HepG2 (cell line): Measurements from ENCODE around the gene NAIF1. TPM values are rescaled to one million over a fixed set of nuclear protein-coding genes. Genes with fewer than 3 reads are reported as not detected.

ENCODE experiments used
- CBFB ChIP-seq: sonication (generic); formaldehyde crosslinking; IDR thresholded peaks from 2 replicates; pipeline ENCODE4 v1.4.0; 2020; ENCODE audit warnings: missing genetic modification reagents
- CHD4 ChIP-seq: fragments of 200-600 bp; sonication (generic); IDR thresholded peaks from 2 replicates; pipeline ENCODE4 v1.7.0; 2017; ENCODE audit warnings: mild to moderate bottlenecking, low read length, borderline replicate concordance
- FOSL2 ChIP-seq: sonication (generic); formaldehyde crosslinking; IDR thresholded peaks from 2 replicates; pipeline ENCODE4 v1.4.0; 2020; ENCODE audit warnings: missing genetic modification reagents
- FOXA1 ChIP-seq, 2 experiments: fragments of 450-650 bp in 1 of 2; sonication (generic) in 1 of 2; formaldehyde crosslinking in 1 of 2; IDR thresholded peaks; 2 replicates each; pipeline versions ENCODE4 v1.4.0 to v1.6.1; 2016 to 2020; ENCODE audit warnings: missing genetic modification reagents in 1 of 2
- HMG20A ChIP-seq: IDR thresholded peaks from 2 replicates; pipeline ENCODE4 v1.6.1; 2016; ENCODE audit warnings: borderline replicate concordance
- HOXA3 ChIP-seq: sonication (generic); formaldehyde crosslinking; IDR thresholded peaks from 2 replicates; pipeline ENCODE4 v1.5.0; 2020; ENCODE audit warnings: missing genetic modification reagents
- MED1 ChIP-seq: sonication (generic); formaldehyde crosslinking; IDR thresholded peaks from 2 replicates; pipeline ENCODE4 v1.4.0; 2020; ENCODE audit warnings: missing genetic modification reagents
- NR2F2 ChIP-seq: IDR thresholded peaks from 2 replicates; pipeline ENCODE4 v1.6.1; 2012; ENCODE audit warnings: low read depth, inconsistent platforms, borderline replicate concordance
- PHF5A ChIP-seq: IDR thresholded peaks from one replicate; pipeline ENCODE4 v1.6.1; 2018; ENCODE audit warnings: low read depth, missing genetic modification reagents; ENCODE audit not compliant: unreplicated experiment
- POGZ ChIP-seq: sonication (generic); formaldehyde crosslinking; IDR thresholded peaks from 2 replicates; pipeline ENCODE4 v1.4.0; 2020; ENCODE audit warnings: mild to moderate bottlenecking, missing genetic modification reagents
- POLR2A ChIP-seq, 2 experiments: IDR thresholded peaks; 2 replicates each; pipeline ENCODE4 v1.6.1; 2011; ENCODE audit warnings: low read depth in 2 of 2, low read length in 2 of 2, mild to moderate bottlenecking in 1 of 2, moderate library complexity in 1 of 2; ENCODE audit not compliant: insufficient read depth in 1 of 2
- SALL1 ChIP-seq: sonication (generic); formaldehyde crosslinking; IDR thresholded peaks from 2 replicates; pipeline ENCODE4 v1.8.0; 2022; ENCODE audit warnings: mild to moderate bottlenecking, missing genetic modification reagents
- SALL2 ChIP-seq: sonication (generic); formaldehyde crosslinking; IDR thresholded peaks from 2 replicates; pipeline ENCODE4 v1.8.1; 2023; ENCODE audit warnings: mild to moderate bottlenecking, missing genetic modification reagents, inconsistent platforms
- SOX6 ChIP-seq, 2 experiments: fragments of 450-650 bp in 1 of 2; sonication (generic) in 1 of 2; formaldehyde crosslinking in 1 of 2; IDR thresholded peaks; 2 replicates each; pipeline versions ENCODE4 v1.4.0 to v1.6.1; 2017 to 2020; ENCODE audit warnings: antibody characterized with exemption in 1 of 2, mild to moderate bottlenecking in 1 of 2, missing genetic modification reagents in 1 of 2
- SP1 ChIP-seq, 2 experiments: fragments of 450-650 bp in 1 of 2; sonication (generic) in 1 of 2; formaldehyde crosslinking in 1 of 2; IDR thresholded peaks; 2 replicates each; pipeline versions ENCODE4 v1.4.0 to v1.6.1; 2016 to 2020; ENCODE audit warnings: missing genetic modification reagents in 1 of 2
- TOE1 ChIP-seq: sonication (generic); formaldehyde crosslinking; IDR thresholded peaks from 2 replicates; pipeline ENCODE4 v1.4.0; 2020; ENCODE audit warnings: mild to moderate bottlenecking, missing genetic modification reagents
- XRCC5 ChIP-seq: fragments of 200-400 bp; formaldehyde crosslinking; optimal IDR thresholded peaks from 2 replicates; pipeline ENCODE3; 2017; ENCODE audit warnings: mild to moderate bottlenecking, low read length
- ZEB1 ChIP-seq: IDR thresholded peaks from 2 replicates; pipeline ENCODE4 v1.6.1; 2012; ENCODE audit warnings: mild to moderate bottlenecking, low read depth, inconsistent platforms; ENCODE audit not compliant: insufficient replicate concordance
- ZFYVE20 ChIP-seq: sonication (generic); formaldehyde crosslinking; IDR thresholded peaks from 2 replicates; pipeline ENCODE4 v1.8.0; 2023; ENCODE audit warnings: low read depth, mild to moderate bottlenecking, moderate library complexity, missing genetic modification reagents, borderline replicate concordance
- ZMYM3 ChIP-seq: sonication (generic); formaldehyde crosslinking; IDR thresholded peaks from 2 replicates; pipeline ENCODE4 v1.5.1; 2020; ENCODE audit warnings: mild to moderate bottlenecking, missing genetic modification reagents
- ZNF251 ChIP-seq: sonication (generic); formaldehyde crosslinking; IDR thresholded peaks from 2 replicates; pipeline ENCODE4 v1.9.0; 2021; ENCODE audit warnings: mild to moderate bottlenecking, missing genetic modification reagents
- ZNF44 ChIP-seq: sonication (generic); formaldehyde crosslinking; IDR thresholded peaks from 2 replicates; pipeline ENCODE4 v1.5.1; 2020; ENCODE audit warnings: mild to moderate bottlenecking, missing genetic modification reagents
- ZNF605 ChIP-seq: sonication (generic); formaldehyde crosslinking; IDR thresholded peaks from 2 replicates; pipeline ENCODE4 v1.8.0; 2022; ENCODE audit warnings: mild to moderate bottlenecking, missing genetic modification reagents
- ZNF780A ChIP-seq: sonication (generic); formaldehyde crosslinking; IDR thresholded peaks from 2 replicates; pipeline ENCODE4 v1.8.0; 2022; ENCODE audit warnings: mild to moderate bottlenecking, missing genetic modification reagents, moderate library complexity
- ZSCAN31 ChIP-seq: sonication (generic); formaldehyde crosslinking; IDR thresholded peaks from 2 replicates; pipeline ENCODE4 v1.5.0; 2020; ENCODE audit warnings: low read depth, mild to moderate bottlenecking, missing genetic modification reagents
- polyA plus RNA-seq, 8 experiments: library from polyadenylated mRNA; depleted of rRNA in 3 of 8; stranded (reverse) in 7 of 8; unstranded in 1 of 8; fragments of >200 nt; fragmentation: Illumina TruSeq in 4 of 8; extraction: Trizol in 4 of 8; gene quantifications; 2 replicates each; pipeline versions ENCODE4 v1.2.1 to v1.2.3, GENCODE V29; 2011 to 2016; ENCODE audit warnings: low read depth in 4 of 8, missing spikeins in 1 of 8, mixed read lengths in 1 of 8; ENCODE audit not compliant: insufficient read depth in 1 of 8
- total RNA-seq, 5 experiments: library from RNA; depleted of rRNA; stranded (reverse); fragments of >200 nt; fragmentation: Illumina TruSeq; extraction: Trizol; gene quantifications; 2 replicates each; pipeline ENCODE4 v1.2.3, GENCODE V29; 2016; ENCODE audit warnings: low read depth in 1 of 5
- TF ChIP-seq, protein P1 (sequence below): sonication (generic); formaldehyde crosslinking; IDR thresholded peaks from 2 replicates; pipeline ENCODE4 v1.4.0; 2020; ENCODE audit warnings: missing genetic modification reagents
- TF ChIP-seq, protein P2 (sequence below): sonication (generic); formaldehyde crosslinking; IDR thresholded peaks from 2 replicates; pipeline ENCODE4 v1.4.0; 2020; ENCODE audit warnings: missing genetic modification reagents, borderline replicate concordance

Gene NAIF1
- total and polyA plus RNA-seq, 2 of the 13 experiments (the other 11 are each of a cell fraction or from before 2014, with no cell fraction given), result 6.0 to 6.9 TPM

DNA sequence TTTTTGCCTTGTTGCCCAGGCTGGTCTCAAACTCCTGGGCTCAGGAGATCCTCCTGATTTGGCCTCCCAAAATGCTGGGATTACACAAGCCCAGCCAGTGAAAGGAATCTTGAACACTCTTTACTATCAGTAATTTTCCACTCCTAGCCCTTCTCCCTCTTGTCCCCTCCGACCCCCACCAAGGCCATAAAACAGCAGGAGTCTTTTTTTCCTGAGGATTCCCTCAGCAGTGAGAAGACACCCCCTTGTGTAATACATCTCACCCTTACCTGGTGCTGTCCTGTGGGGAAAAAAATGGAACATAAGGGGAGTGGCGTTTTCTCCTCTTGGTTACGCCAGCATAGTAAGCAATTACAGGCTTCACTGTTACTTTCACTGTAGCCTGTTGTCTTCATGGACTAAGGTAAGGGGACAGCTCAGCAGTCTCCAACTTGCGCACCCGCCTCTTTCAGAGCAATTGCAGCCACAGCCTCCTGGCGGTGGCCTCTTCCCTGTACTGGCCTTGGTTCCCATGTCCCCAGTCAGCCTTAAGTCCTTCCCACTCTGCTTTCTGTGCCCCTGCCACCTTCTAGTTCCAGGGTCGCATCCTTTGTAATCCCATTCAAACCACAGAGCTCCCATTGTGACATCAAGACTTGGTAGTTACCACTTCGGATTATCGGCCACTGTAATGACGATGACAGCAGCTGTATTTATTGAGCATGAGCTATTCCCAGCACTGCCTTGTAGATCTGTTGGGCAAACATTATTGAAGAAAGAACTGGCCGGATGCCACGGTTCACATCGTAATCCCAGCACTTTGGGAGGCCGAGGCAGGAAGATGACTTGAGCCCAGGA, 10.0 kb downstream of the NAIF1 start (continued):
- TF ChIP-seq PHF5A (CRISPR knock-in tag), result no peak
- peak; percentile 22 for TF ChIP-seq ZEB1
- TF ChIP-seq, protein P1, sequence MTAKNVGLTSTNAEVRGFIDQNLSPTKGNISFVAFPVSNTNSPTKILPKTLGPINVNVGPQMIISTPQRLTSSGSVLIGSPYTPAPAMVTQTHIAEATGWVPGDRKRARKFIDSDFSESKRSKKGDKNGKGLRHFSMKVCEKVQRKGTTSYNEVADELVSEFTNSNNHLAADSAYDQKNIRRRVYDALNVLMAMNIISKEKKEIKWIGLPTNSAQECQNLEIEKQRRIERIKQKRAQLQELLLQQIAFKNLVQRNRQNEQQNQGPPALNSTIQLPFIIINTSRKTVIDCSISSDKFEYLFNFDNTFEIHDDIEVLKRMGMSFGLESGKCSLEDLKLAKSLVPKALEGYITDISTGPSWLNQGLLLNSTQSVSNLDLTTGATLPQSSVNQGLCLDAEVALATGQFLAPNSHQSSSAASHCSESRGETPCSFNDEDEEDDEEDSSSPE (CRISPR knock-in tag), result no peak
- no peak for TF ChIP-seq POLR2A (IDR thresholded peaks at IDR 0.05; ENCODE audit: insufficient read depth in 1 of 2, low read depth in 2 of 2, low read length in 2 of 2)
- peak; percentile 6; the same call in 1 of the 2 replicates for TF ChIP-seq NR2F2
- no peak for TF ChIP-seq ZFYVE20
- 0 out of 2 replicates have a peak, but pooled peaks have one; percentile 23 for TF ChIP-seq ZMYM3 (CRISPR knock-in tag)
- no peak for TF ChIP-seq SOX6 (IDR thresholded peaks at IDR 0.05)
- TF ChIP-seq SOX6 (CRISPR knock-in tag; IDR thresholded peaks at IDR 0.05), result peak; percentile 47
- no peak; the same call in 1 of the 2 replicates for TF ChIP-seq HOXA3 (CRISPR knock-in tag)
- TF ChIP-seq SALL2, result no peak
- TF ChIP-seq CHD4, result no peak
- TF ChIP-seq SALL1 (CRISPR knock-in tag), result peak; percentile 53; the same call in 1 of the 2 replicates
- TF ChIP-seq ZNF251, result no peak
- TF ChIP-seq SP1 (IDR thresholded peaks at IDR 0.05), result no peak
- TF ChIP-seq SP1 (CRISPR knock-in tag; IDR thresholded peaks at IDR 0.05), result no peak
- no peak for TF ChIP-seq FOXA1 (IDR thresholded peaks at IDR 0.05)
- peak; percentile 52 for TF ChIP-seq FOXA1 (CRISPR knock-in tag; IDR thresholded peaks at IDR 0.05)
- TF ChIP-seq CBFB, result no peak
- no peak for TF ChIP-seq ZNF780A (CRISPR knock-in tag)
- no peak for TF ChIP-seq HMG20A (CRISPR knock-in tag)
- TF ChIP-seq FOSL2 (CRISPR knock-in tag), result peak; percentile 41
- no peak for TF ChIP-seq ZSCAN31
- TF ChIP-seq ZNF44 (CRISPR knock-in tag), result no peak
- TF ChIP-seq, protein P2, sequence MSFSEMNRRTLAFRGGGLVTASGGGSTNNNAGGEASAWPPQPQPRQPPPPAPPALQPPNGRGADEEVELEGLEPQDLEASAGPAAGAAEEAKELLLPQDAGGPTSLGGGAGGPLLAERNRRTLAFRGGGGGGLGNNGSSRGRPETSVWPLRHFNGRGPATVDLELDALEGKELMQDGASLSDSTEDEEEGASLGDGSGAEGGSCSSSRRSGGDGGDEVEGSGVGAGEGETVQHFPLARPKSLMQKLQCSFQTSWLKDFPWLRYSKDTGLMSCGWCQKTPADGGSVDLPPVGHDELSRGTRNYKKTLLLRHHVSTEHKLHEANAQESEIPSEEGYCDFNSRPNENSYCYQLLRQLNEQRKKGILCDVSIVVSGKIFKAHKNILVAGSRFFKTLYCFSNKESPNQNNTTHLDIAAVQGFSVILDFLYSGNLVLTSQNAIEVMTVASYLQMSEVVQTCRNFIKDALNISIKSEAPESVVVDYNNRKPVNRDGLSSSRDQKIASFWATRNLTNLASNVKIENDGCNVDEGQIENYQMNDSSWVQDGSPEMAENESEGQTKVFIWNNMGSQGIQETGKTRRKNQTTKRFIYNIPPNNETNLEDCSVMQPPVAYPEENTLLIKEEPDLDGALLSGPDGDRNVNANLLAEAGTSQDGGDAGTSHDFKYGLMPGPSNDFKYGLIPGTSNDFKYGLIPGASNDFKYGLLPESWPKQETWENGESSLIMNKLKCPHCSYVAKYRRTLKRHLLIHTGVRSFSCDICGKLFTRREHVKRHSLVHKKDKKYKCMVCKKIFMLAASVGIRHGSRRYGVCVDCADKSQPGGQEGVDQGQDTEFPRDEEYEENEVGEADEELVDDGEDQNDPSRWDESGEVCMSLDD (CRISPR knock-in tag), result no peak
- no peak for TF ChIP-seq TOE1 (CRISPR knock-in tag)
- TF ChIP-seq ZNF605, result 0 out of 2 replicates have a peak, but pooled peaks have one; percentile 26
- no peak for TF ChIP-seq XRCC5
- TF ChIP-seq MED1, result 0 out of 2 replicates have a peak, but pooled peaks have one; percentile 22
- no peak for TF ChIP-seq POGZ (CRISPR knock-in tag)
